NCI-H1694 treated with DMSO at 0.1 percent for 48 hours (cell line): Measurements from ENCODE around the gene CSDE1.

ENCODE experiments used
- DNase-seq: peaks from one replicate; lab custom pipeline; 2025; lab: John Stamatoyannopoulos, UW

Gene CSDE1

DNA sequence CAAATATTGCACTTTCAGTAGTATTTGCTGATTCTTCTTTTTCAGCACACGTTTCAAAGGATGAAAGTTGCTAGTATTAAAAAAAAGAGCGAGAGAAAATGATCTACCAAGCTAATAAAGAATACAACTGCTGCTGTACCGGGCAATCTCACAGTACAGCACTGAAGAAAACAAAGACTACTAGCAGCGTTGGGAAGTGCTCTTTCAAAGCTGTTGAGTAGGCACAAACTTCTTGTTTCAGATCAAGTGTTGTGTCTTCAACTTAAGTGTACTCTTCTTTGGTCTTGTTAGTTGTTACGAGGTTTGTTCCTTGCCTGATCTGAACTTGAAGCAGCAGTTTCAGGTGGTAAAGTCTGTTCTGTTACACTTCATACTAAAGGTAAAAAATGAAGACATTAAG, 7.9 kb downstream of the CSDE1 start:
- no peak for DNase-seq

DNA sequence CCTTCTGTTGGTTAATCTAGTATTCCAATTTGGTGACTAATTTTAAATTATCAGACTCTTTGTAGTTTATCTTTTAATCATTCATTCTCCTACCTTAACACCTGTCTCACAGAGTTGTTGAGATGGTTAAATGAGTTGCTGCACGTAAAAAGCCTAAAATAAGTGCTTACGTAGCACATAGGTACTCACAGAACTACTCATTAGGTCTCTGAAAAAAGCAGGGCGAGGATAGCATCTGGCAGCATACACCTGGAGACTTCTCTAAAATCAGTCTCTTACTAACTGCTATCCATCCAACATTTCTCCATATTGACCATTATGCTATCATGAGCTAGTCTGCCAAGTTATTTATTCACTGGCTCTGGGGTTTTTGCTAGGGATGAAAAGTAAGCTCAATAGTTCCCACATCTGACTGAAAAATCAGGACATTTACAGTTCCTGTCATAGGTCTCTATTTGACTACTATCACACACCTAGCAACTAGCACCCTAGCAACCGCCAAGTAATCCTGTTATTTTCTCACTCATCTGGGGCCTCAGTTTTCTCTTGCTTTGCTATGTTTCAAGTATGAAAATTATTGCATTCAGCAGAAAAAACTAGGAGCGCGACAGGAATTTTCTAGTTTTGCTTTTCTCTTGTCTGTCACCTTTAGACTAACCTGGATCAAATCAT, 11.2 kb downstream of the CSDE1 start:
- DNase-seq, result no peak

DNA sequence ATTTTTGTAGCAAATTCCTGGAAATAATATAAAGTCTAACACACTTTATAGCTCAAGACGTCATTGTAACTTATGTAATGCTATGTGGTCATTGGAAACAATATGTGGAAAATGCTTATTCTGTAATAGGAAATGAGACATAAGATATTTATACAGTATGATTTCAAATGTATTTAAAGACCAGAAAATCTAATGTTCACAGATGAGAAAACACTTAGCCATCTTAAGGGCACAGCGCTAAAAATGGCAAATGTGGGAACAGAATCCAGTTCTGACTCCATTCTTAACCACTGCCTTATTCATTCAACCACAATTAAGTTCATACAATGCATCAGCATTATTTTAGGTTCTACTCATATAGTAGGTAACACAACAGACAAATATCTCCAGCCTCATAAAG, 12.5 kb downstream of the CSDE1 start:
- DNase-seq, result no peak

DNA sequence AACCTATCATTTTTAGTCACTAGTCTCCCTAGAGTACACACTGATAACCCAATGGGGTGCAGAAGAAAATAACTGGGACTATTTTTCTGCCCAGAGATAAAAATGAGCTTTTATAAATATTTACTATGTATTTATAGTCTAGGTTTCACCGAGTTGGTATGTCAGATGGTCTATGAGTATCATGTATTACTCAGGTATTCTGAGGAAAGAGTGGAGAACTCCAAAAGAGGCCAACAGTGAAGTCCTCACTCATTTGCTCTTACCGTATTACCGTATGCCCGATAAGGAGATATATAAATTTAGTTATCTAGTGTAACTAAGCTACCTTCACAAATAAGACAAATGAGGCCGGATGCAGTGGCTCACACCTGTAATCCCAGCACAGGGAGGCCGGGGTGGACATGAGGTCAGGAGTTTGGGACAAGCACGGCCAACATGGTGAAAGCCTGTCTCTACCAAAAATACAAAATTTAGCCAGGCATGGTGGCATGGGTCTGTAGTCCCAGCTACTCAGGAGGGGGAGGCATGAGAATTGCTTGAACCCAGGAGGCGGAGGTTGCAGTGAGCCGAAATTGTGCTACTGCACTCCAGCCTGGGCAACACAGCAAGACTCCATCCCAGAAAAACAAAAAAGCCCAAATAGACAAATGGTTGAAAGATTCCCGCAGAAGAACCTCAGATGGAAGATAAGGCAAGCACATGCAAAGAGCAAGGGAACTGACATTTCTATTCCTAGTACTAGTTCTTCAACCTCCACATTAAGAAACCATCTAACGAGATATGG, 15.6 kb downstream of the CSDE1 start:
- DNase-seq, result no peak

DNA sequence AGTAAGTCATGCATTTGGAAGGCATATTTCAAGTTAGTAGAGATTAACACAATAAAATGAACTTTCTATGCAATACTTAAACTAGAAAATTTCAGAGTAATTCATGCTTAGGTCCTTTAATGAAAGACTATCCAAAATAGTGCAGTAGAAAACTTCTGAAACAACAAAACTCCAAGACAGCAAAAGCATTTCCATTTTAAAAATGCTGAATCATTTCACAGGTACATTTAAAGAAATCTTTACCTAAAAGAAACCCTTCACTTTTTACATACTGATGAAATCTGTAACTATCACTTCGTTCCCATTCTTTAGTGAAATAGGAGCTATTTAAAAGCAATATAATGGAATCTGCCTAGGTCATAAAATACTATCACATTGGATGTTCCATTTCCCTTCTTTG, 17.5 kb downstream of the CSDE1 start:
- DNase-seq, result no peak

DNA sequence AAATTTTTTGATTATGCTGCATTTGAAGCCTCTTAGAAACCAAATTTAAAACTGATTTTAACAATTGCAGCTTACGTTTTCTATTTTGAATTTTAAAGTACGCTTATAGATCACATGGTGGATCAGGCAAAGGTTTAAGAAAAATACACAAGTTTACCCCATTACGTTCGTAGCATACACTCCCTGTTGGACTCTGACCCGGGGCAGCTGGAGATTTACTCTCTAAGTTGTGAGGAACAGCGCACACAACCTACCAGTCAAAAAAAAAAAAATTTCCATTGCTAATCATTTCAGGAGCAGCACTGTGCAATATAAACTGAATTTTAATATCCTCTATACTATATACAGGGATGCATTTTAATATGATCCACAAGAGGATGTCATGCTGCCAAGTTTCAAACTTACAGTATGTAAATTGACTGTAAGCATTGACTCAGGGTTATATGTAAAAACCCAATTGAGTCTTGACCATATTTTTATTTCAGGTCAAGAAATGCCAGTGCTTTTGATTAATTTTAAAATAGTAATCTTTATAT, 20.4 kb downstream of the CSDE1 start:
- DNase-seq, result no peak

DNA sequence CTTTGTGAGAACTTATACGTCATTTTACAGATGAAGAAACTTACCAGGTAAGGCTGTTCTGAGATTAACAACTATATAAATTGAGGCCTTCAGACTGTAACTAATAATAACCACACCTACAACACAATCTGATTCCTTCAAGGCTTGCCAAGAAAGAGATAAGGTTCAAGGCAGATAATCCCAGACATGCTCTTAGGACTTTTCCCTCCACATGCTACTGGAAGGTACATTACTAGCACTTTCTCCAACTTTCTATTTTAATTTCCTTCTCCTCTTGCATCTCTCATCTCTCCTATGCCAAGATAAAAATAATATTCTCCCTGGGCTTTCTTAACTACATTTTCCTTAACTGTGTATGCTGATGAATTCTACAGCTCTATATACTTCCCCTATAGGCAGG, 22.3 kb downstream of the CSDE1 start:
- DNase-seq, result no peak

DNA sequence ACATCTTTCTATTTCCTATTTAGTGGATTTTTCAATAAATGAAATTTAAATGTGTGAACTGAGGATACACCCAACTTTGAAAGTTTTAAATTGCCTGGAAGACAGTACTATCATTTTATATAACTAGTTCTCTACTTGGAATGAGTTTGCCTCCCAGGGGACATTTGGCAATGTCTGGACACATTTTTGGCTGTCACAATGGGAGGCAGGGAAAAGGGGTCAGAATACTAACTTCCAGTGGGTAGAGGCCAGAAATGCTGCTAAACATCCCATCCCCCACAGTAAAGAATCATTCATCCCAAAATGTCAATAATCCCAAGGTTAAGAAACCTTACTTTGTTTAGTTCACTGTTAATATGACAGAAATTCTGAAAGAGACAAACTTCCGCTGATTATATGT, 28.0 kb downstream of the CSDE1 start:
- DNase-seq, result no peak

DNA sequence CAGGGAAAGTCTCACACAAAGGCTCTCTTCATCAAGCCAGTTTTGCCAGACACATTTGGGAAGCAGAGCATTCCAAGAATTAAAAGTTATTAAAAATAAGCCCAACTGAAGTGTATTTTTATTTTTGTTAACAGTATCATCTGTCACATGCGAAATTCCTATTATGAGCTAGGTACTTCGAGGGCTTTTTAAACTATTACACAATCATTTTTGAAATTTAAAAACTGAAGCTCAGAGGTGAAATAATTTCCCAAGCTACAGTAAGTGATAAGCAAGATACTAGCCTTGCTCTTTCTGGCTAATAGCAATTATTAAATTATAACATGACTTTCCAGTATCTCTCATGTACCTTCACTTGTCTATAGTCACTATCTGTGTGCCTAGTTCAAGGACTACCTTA, 29.2 kb downstream of the CSDE1 start:
- DNase-seq, result no peak

DNA sequence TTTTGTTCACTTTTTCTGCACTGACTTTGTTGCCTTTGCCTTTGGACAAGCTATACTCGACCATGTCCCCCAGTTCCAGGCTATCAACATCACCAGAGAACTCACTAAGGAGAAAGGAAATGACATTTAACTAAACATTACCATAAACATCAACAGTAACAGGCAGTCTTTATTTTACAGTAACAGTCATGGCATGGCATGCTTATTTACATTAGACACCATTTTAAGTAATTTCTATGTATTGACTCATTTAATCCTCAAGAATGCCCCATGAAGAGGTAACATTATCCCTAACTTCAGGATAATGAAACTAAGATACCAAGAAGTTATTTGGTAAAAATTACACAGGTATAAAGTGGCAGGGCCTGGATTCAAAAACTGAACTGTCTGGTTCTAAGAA, 32.6 kb downstream of the CSDE1 start:
- no peak for DNase-seq

DNA sequence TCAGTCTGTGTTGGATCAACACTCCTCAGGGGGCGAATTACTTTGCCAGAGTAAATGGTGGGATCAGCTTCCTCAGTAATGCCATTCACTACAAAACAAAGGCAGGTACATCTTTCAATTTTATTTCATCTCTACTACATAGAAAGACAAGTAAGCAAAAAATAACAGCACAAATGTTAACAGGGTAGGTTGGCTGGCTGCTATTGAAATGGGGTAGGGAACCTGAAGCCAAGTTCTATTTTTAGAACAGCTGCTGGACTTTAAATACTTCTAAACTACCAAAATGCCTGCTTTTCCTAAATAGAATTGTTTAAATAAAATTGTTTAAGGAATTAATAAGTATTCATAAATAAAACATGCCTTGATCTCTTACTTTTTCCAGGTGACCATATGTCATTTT, 33.9 kb downstream of the CSDE1 start:
- no peak for DNase-seq

DNA sequence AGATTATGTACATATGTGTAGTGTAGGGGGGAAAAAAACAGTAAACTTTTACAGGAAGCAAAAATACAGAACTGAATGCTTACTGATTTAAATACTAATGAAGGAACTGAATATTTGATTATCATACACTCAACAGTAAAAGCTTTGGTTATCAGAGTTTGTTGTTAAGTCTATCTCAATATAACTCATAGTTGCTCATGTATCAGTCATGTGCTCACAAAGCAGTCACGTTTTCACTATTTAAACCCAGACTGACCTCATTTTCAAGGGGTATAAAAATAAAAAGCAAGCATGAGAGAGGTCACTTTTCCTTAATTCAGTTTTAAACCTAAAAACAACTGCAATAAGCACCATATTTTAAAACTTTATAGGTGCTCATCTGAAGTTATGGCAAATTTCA, 34.3 kb downstream of the CSDE1 start:
- DNase-seq, result no peak

DNA sequence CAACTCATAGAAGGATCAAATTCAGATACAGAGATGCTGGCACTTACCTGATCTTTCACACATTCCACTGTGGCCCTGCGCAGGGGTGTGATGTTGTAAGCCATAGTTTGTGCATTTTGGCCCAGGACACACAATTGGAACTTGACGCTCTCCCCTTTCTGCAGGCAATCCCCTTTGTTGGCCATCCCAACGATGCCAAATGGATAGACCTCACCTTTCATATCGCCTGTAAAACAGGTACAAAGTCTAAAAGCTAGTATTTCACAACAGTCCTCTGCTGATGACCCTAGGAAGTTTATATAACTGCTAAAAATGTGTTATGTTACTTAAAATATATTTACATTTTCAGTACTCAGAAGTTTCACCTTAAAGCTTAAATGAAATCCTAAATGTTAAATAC, 37.3 kb downstream of the CSDE1 start:
- no peak for DNase-seq

DNA sequence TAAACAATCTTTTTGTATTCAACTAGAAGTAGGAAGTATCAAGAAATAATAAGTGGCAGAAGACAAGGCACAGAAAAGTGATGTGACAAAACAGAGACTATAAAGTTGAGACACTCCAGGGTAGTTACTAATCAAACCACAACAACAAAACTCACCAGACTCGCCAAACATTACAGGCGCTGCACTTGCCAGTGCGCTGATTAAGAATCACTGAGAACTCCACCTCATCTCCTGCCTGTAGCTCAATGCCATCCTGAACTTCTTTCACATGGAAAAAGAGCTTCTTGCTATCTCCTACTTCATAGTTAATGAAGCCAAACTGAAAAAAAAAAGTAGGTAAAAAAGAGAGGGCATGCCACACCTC, 38.4 kb downstream of the CSDE1 start:
- DNase-seq, result no peak

DNA sequence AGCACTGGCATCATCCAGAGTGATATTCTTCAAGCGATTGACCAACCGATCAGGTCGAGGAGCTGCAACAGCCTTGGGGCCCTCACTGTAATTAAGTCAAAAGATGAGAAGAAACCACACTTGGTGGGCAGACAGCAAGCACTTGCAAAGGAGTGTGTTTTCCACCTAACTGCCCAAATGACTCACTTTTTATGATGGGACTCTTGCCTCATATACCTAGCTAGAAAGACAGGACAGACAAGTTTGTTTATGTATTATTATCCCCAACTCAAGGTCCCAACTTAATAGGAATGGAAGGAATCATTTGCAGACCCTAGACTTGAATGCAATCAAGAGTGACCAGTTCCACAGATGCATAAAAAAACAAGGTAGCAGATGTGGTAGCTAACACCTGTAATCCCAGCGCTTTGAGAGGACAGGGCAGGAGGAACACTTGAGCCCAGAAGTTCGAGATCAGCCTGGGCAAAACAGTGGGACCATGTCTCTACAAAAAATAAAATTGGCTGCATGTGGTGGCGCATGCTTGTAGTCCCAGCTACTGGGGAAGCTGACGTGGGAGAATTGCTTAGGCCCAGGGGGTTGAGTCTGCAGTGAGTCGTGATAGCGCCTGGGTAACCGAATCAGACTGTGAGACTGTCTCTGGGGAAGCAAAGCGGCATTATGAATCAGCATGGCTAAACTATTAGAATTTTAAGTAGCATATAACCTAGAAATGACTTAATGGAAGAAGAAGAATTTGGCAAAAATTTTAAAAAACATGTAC, 38.9 kb downstream of the CSDE1 start:
- no peak for DNase-seq

DNA sequence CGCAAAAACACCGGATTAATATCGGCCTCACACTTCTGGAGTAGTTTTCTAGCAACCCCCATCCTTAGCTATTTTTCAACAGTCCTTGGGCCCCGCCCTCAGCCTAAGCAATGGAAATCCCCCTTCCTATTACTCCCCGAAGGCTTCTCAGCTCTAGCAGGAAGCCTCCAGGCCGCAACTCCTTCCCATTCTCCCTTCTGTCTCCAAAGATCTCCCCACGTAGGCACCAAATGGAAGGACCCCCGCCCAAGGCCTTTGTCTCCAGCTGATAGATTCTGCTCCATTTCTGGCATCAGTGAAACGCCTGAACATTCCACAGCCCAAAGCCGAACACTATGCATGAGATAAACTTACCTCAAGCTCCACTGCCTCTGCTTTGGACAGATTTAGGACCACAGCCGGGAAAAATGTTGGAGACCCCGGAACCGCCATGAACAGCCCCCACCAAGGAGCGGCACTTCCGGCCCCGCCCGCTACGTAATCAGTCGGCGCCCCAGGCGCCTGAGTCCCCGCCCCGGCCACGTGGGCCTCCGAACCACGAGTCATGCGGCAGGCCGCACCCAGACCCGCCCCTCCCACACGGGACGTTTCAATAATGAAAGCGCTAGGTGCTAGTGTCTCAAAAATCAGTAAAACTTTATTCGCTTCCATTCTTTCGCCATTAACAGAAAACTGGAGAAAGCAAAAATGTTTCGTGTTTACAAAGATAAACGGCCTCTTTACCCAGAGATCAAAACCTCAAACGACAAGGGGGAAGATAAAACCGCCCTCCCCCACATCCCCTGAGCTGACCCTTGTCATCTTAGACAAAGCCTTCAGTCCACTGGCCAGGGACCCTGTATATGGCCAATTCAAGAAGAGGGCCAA, 41.2 kb downstream of the CSDE1 start, which contains the start of gene NRAS:
TSS of gene NRAS (minus strand) at position 468 of the 867 bp plus-strand sequence. CDS start 611 bp downstream, outside the sequence.
- peak; percentile 82 for DNase-seq

DNA sequence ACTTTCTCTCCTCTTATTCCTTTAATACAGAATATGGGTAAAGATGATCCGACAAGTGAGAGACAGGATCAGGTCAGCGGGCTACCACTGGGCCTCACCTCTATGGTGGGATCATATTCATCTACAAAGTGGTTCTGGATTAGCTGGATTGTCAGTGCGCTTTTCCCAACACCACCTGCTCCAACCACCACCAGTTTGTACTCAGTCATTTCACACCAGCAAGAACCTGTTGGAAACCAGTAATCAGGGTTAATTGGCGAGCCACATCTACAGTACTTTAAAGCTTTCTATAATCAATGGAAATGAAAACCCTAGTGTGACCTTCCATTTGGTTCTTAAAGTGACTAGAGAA, 41.9 kb downstream of the CSDE1 start:
- no peak for DNase-seq

DNA sequence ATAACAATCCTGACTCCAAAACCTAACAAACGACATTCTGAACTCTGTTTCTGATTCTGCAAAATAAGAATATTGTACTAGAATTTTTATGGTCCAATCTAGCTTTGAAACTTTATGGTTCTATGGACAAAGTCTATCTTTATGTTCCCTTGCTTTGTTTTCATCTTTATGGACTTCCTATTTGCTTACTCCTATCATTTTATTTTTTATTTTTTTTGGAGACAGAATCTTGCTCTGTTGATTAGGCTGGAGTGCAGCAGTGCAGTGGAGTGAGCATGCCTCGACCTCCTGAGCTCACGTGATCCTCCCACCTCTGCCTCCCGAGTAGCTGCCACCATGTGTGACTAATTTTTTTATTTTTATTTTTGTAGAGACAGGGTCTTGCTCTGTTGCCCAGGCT, 44.8 kb downstream of the CSDE1 start:
- DNase-seq, result no peak

DNA sequence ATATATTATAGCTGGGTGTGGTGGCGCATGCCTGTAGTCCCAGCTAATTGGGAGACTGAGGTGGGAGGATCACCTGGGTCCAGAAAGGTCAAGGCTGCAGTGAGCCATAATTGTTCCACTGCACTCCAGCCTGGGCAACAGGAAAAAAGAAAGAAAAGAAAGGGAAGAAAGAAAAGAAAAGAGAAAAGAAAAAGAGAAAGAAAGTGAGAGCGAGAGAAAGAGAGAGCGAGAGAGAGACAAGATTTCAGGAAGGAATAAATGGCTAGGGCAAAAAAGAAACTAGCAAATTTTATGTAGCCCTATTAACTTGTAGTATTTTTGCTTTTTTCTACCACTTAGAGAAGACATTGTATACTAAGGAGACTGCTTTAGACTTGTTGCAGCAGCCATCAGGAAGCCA, 47.4 kb downstream of the CSDE1 start:
- DNase-seq, result no peak

DNA sequence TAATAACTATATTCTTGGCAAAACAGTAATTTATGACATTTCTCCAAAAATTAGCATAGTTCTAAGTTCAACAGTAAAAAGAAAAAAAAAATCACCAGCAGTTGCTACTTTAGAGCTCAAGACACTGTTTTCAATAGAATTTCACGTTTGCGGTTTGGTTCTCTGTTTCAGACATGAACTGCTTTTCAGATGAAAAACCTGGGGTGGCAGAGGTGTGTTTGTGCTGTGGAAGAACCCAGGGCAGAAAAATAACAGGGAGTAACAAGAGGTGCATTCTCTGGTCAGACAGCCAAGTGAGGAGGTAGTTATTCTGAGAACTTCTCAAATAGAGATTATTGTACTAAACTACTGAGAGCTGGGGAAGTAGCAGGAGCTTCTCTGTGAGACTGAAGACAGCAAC, 50.2 kb downstream of the CSDE1 start:
- no peak for DNase-seq

DNA sequence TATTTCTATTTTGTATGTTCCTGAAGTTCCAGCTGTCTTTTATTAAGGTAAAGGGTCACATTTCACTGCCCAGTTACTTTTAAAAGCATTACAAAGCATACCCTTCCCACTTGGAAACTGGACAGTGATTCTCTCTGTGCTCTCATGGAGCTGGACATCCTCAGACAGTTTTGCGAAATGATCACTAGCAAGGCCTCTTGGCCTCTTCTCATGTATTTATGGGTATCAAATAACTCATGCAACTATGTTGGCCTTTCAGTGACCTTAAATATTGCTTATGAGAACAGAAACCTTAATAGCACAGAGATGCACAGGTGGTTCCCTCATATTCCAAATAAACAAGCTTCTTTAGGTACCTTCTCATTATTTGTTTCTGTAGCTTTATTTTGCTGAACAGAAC, 54.5 kb downstream of the CSDE1 start:
- DNase-seq, result no peak

DNA sequence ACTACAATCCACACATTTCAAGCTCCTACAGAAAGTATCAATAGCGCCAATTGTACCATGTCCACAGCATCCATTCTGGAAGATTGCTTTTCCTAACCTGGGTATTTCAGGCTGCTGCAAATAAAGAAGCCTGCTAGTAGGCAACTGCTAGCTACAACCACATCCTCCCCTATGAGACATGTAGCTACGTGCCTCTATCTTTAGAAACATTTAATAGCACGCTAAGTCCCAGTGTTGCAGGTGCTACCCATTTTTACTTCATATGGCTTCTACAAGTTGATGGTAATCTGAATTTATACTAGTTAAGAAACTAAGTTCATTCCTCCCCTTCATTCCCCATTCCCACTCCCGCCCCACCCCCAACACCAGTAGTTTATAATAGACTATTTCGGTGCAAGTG, 55.0 kb downstream of the CSDE1 start:
- DNase-seq, result no peak
